A673 (cell line): ENCODE measurements around the gene CYP27C1.

Experiments used
- EZH2 ChIP-seq: fragments of 200-600 bp; sonication (generic); IDR thresholded peaks from 2 replicates; pipeline ENCODE4 v1.6.1; 2017; ENCODE audit warnings: borderline replicate concordance, low read depth, mild to moderate bottlenecking, mixed read lengths, antibody characterized with exemption, low read length; ENCODE audit not compliant: poor library complexity, severe bottlenecking
- TF ChIP-seq, protein P1 (sequence below): fragments of 300-800, 200-600 bp; sonication (generic); conservative IDR thresholded peaks from 2 replicates; pipeline ENCODE4 v1.5.1; 2017; ENCODE audit warnings: low read depth, mild to moderate bottlenecking, antibody characterized with exemption, low read length, moderate library complexity, mixed read lengths

- TF ChIP-seq, protein P1, sequence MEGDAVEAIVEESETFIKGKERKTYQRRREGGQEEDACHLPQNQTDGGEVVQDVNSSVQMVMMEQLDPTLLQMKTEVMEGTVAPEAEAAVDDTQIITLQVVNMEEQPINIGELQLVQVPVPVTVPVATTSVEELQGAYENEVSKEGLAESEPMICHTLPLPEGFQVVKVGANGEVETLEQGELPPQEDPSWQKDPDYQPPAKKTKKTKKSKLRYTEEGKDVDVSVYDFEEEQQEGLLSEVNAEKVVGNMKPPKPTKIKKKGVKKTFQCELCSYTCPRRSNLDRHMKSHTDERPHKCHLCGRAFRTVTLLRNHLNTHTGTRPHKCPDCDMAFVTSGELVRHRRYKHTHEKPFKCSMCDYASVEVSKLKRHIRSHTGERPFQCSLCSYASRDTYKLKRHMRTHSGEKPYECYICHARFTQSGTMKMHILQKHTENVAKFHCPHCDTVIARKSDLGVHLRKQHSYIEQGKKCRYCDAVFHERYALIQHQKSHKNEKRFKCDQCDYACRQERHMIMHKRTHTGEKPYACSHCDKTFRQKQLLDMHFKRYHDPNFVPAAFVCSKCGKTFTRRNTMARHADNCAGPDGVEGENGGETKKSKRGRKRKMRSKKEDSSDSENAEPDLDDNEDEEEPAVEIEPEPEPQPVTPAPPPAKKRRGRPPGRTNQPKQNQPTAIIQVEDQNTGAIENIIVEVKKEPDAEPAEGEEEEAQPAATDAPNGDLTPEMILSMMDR, result no peak
- no peak for TF ChIP-seq EZH2
Observed at GRCh38 chr2:127194447-127194846, 25.7 kb downstream of the CYP27C1 start.
